Activated T-helper 1 cell treated with Interleukin-2 at 50 U/mL for 16 hours (primary cell): Measurements from ENCODE around the gene VWA3B.

Experiments
- DNase-seq: peaks from one replicate; pipeline ENCODE4 v3.0.0-alpha.2; 2020; ENCODE audit warnings: low read depth

The VWA3B gene

GRCh38 chr2:98177286-98177685 lies 90.3 kb downstream of the VWA3B start:
- no peak for DNase-seq

- no peak for DNase-seq
Observed at GRCh38 chr2:98177986-98178385, 91.0 kb downstream of the VWA3B start.

- no peak for DNase-seq
Observed at GRCh38 chr2:98180456-98180855, 93.5 kb downstream of the VWA3B start.

GRCh38 chr2:98181346-98181745 lies 94.4 kb downstream of the VWA3B start:
- no peak for DNase-seq

- no peak for DNase-seq
Observed at GRCh38 chr2:98185801-98186200, 98.8 kb downstream of the VWA3B start.

GRCh38 chr2:98187194-98187593 lies 100.2 kb downstream of the VWA3B start:
- no peak for DNase-seq

- no peak for DNase-seq
Observed at GRCh38 chr2:98188351-98189046, 101.5 kb downstream of the VWA3B start.

- DNase-seq = no peak
Observed at GRCh38 chr2:98191883-98192282, 104.9 kb downstream of the VWA3B start.

GRCh38 chr2:98201576-98201975 lies 114.6 kb downstream of the VWA3B start:
- DNase-seq = no peak

- DNase-seq = no peak
Observed at GRCh38 chr2:98205889-98206288, 118.9 kb downstream of the VWA3B start.

- DNase-seq = no peak
Observed at GRCh38 chr2:98212092-98213000, 125.4 kb downstream of the VWA3B start.

- DNase-seq = no peak
Observed at GRCh38 chr2:98216616-98217015, 129.6 kb downstream of the VWA3B start.

- no peak for DNase-seq
Observed at GRCh38 chr2:98219152-98219551, 132.2 kb downstream of the VWA3B start.

GRCh38 chr2:98233941-98234340 lies 147.0 kb downstream of the VWA3B start:
- no peak for DNase-seq

- DNase-seq = no peak
Observed at GRCh38 chr2:98234776-98235175, 147.8 kb downstream of the VWA3B start.

- DNase-seq = no peak
Observed at GRCh38 chr2:98236935-98237334, 150.0 kb downstream of the VWA3B start.

- no peak for DNase-seq
Observed at GRCh38 chr2:98240786-98241398, 153.9 kb downstream of the VWA3B start.

GRCh38 chr2:98241592-98241991 lies 154.6 kb downstream of the VWA3B start:
- no peak for DNase-seq

GRCh38 chr2:98242003-98242402 lies 155.0 kb downstream of the VWA3B start:
- DNase-seq = no peak

- DNase-seq = no peak
Observed at GRCh38 chr2:98245491-98245890, 158.5 kb downstream of the VWA3B start.

GRCh38 chr2:98247383-98247782 lies 160.4 kb downstream of the VWA3B start:
- no peak for DNase-seq

- no peak for DNase-seq
Observed at GRCh38 chr2:98252038-98252773, 165.2 kb downstream of the VWA3B start.
